ENCODE measurements around the gene MCC. TPM values are rescaled to one million over a fixed set of nuclear protein-coding genes. Genes with fewer than 3 reads are reported as not detected.

Gene MCC
- total RNA-seq, 1 experiment from 2014 or later: 23.5 TPM

DNA sequence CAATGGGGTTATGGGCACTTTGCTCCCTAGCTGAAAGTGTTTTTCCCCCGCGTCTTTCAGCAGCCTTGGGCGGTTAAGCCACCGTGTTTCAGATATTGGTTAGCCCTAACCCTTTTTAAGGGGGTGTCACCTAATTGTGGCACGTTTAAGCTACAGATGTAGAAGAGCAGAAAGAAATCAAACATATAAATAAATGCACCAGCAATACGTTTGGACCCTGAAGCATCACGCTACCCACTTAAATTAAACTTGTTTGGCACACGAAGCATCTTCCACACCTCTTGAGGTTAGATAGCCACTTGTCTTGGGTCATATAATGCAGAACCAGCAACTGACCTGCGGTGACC is 26.0 kb upstream of the MCC start:
- no peak for TF ChIP-seq MYBL2 (CRISPR knock-in tag; IDR thresholded peaks at IDR 0.05)
- no peak for TF ChIP-seq ZNF671 (CRISPR knock-in tag; IDR thresholded peaks at IDR 0.05)
- no peak for TF ChIP-seq ZNF232 (CRISPR knock-in tag; IDR thresholded peaks at IDR 0.05)
- no peak for TF ChIP-seq IRF2 (CRISPR knock-in tag; IDR thresholded peaks at IDR 0.05; ENCODE audit: borderline replicate concordance, low read depth)
- TF ChIP-seq ETV6 (CRISPR knock-in tag; IDR thresholded peaks at IDR 0.05): no peak
- TF ChIP-seq GTF2I (CRISPR knock-in tag; conservative IDR thresholded peaks at IDR 0.05): no peak
- no peak for TF ChIP-seq ZNF423 (CRISPR knock-in tag; IDR thresholded peaks at IDR 0.05)
- TF ChIP-seq, protein P1, sequence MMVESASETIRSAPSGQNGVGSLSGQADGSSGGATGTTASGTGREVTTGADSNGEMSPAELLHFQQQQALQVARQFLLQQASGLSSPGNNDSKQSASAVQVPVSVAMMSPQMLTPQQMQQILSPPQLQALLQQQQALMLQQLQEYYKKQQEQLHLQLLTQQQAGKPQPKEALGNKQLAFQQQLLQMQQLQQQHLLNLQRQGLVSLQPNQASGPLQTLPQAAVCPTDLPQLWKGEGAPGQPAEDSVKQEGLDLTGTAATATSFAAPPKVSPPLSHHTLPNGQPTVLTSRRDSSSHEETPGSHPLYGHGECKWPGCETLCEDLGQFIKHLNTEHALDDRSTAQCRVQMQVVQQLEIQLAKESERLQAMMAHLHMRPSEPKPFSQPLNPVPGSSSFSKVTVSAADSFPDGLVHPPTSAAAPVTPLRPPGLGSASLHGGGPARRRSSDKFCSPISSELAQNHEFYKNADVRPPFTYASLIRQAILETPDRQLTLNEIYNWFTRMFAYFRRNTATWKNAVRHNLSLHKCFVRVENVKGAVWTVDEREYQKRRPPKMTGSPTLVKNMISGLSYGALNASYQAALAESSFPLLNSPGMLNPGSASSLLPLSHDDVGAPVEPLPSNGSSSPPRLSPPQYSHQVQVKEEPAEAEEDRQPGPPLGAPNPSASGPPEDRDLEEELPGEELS (CRISPR knock-in tag; IDR thresholded peaks at IDR 0.05): no peak
- no peak for TF ChIP-seq OVOL2 (CRISPR knock-in tag; IDR thresholded peaks at IDR 0.05; ENCODE audit: borderline replicate concordance)
- TF ChIP-seq JAZF1 (CRISPR knock-in tag; IDR thresholded peaks at IDR 0.05): no peak
- TF ChIP-seq, protein P2, sequence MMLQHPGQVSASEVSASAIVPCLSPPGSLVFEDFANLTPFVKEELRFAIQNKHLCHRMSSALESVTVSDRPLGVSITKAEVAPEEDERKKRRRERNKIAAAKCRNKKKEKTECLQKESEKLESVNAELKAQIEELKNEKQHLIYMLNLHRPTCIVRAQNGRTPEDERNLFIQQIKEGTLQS (CRISPR knock-in tag; conservative IDR thresholded peaks at IDR 0.05): no peak
- no peak for TF ChIP-seq SOX15 (CRISPR knock-in tag; IDR thresholded peaks at IDR 0.05)
- no peak for TF ChIP-seq FOXK1 (CRISPR knock-in tag; IDR thresholded peaks at IDR 0.05)
- TF ChIP-seq NR2C2 (CRISPR knock-in tag; IDR thresholded peaks at IDR 0.05): no peak
- TF ChIP-seq, protein P3, sequence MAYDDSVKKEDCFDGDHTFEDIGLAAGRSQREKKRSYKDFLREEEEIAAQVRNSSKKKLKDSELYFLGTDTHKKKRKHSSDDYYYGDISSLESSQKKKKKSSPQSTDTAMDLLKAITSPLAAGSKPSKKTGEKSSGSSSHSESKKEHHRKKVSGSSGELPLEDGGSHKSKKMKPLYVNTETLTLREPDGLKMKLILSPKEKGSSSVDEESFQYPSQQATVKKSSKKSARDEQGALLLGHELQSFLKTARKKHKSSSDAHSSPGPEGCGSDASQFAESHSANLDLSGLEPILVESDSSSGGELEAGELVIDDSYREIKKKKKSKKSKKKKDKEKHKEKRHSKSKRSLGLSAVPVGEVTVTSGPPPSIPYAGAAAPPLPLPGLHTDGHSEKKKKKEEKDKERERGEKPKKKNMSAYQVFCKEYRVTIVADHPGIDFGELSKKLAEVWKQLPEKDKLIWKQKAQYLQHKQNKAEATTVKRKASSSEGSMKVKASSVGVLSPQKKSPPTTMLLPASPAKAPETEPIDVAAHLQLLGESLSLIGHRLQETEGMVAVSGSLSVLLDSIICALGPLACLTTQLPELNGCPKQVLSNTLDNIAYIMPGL (CRISPR knock-in tag; IDR thresholded peaks at IDR 0.05): no peak
- TF ChIP-seq ATF1 (CRISPR knock-in tag; IDR thresholded peaks at IDR 0.05): no peak
- TF ChIP-seq, protein P4, sequence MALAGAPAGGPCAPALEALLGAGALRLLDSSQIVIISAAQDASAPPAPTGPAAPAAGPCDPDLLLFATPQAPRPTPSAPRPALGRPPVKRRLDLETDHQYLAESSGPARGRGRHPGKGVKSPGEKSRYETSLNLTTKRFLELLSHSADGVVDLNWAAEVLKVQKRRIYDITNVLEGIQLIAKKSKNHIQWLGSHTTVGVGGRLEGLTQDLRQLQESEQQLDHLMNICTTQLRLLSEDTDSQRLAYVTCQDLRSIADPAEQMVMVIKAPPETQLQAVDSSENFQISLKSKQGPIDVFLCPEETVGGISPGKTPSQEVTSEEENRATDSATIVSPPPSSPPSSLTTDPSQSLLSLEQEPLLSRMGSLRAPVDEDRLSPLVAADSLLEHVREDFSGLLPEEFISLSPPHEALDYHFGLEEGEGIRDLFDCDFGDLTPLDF (CRISPR knock-in tag; IDR thresholded peaks at IDR 0.05): no peak
- TF ChIP-seq NR3C1 (CRISPR knock-in tag; conservative IDR thresholded peaks at IDR 0.05; ENCODE audit: low read depth): no peak
- TF ChIP-seq, protein P5, sequence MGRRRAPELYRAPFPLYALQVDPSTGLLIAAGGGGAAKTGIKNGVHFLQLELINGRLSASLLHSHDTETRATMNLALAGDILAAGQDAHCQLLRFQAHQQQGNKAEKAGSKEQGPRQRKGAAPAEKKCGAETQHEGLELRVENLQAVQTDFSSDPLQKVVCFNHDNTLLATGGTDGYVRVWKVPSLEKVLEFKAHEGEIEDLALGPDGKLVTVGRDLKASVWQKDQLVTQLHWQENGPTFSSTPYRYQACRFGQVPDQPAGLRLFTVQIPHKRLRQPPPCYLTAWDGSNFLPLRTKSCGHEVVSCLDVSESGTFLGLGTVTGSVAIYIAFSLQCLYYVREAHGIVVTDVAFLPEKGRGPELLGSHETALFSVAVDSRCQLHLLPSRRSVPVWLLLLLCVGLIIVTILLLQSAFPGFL (CRISPR knock-in tag; IDR thresholded peaks at IDR 0.05; ENCODE audit: borderline replicate concordance): no peak
- peak overlapping the region; percentile 88 for H3K4me3 Mint-ChIP-seq
- H3K9me3 Mint-ChIP-seq: no peaks in the 10 kb centered on the region
- H3K27ac Mint-ChIP-seq: peak overlapping the region; percentile 57; the same call in 1 of the 2 replicates
- peaks cover 15% of the 10 kb centered on the region for H3K4me1 Mint-ChIP-seq
- ATAC-seq (no peak), DNase-seq (ENCODE audit: low spot score) (no peak)
- H3K27me3 Mint-ChIP-seq (ENCODE audit: low read depth): peaks cover 2% of the 10 kb centered on the region
- ChIA-PET CTCF (interaction anchor here (0.6 to 1.7 kb wide), 5 partner anchors 92 to 455 kb away, joined by 3 to 10 read pairs (median 6); no protein-coding TSS in a partner anchor), POLR2A (interaction anchor here (1.0 kb wide), 1 partner anchor 348 kb away, joined by 3 read pairs; no protein-coding TSS in a partner anchor)
- peaks cover 6% of the 10 kb centered on the region for H3K36me3 Mint-ChIP-seq
